Stimulated activated CD8-positive, alpha-beta memory T cell treated with anti-CD3 and anti-CD28 coated beads, Interleukin-12 subunit alpha, Interleukin-12 subunit beta, amount 100 ng/mL, for 1 hour (primary cell): ENCODE data around the gene GUCD1.

Experiments used
- DNase-seq: peaks from one replicate; pipeline ENCODE4 v3.0.0-alpha.2; 2020; ENCODE audit warnings: low read depth

Gene GUCD1

DNA sequence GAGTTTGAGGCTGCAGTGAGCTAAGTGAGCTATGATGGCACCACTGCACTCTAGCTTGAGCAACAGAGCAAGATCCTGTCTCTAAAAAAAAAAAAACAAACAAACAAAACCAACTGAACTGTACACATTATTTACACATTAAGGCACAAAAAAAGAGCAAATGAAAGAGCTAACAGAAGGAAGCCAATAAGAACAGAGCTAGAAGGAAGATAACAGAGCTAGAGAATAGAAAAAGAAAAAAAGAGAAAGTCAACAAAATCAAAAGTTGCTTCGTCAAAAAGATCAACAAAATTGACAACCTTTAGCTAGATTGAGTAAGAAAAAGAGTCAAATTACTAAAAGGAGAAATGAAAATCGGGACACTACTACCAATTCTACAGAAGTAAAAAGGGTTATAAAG is 25.0 kb downstream of the GUCD1 start:
- DNase-seq: no peak

DNA sequence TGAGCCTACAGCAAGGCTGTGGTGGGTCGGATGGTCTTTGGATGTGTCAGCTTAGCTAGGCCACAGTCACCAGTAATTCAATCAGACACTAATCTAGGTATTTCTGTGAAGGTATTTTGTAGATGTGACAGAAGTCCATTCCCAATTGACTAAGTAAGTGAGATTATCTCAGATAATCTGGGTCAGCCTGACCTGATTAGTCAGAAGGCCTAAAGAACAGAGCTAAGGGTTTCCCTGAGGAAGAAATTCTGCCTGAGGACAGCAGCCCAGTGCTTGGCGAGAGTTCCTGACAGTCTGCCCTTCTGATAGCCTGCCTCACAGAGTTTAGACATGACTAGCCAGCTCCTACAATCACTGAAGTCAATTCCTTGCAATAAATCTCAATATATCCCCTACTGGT is 28.7 kb downstream of the GUCD1 start:
- no peak for DNase-seq

DNA sequence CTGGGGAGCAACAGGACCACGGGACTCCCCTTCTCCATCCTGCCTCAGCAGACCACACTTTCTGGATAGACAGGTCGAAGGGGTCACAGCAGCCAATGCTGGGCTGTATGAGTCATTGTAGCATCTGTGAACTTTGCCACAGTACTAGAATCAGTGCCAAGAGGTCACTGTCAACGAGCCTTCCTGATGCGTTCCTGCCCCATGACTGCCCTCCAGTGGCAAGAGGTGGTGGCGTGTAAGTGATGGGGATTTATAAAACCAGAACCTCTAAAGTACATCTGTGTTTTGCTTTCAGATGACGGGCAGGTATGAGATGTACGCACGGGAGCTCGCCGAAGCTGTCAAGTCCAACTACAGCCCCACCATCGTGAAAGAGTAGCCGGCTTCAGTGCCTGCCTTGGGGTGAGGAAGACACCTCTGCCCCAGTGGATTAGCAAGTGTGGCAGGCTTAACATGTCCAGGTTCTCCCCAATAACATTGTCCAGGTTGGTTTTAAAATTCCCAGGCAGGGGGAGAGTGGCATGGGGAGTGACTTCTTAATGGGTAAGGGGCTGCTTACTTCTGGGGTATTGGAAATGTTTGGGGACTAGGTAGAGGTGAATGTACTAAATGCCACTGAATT is 29.4 kb downstream of the GUCD1 start:
- peak; percentile 68 for DNase-seq

DNA sequence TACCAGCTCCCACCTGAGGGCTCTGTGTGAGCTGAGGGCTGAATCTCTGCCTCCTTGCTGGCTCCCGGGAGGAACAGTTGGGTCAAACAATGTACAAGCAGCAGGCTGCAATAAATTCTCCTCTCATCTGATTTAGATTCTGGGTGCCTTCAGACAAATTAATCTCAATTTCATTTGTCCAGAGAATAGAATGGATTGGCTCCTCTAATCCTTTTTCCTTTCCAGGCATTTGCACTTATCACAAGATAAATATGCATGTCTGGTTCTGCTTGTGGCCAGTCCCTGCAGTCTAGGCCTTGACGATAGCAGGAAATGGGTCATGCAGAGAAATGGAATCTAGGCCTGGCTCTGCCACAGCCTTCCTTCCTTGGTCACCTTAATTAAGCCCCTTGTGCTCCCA is 31.1 kb downstream of the GUCD1 start:
- DNase-seq: no peak

DNA sequence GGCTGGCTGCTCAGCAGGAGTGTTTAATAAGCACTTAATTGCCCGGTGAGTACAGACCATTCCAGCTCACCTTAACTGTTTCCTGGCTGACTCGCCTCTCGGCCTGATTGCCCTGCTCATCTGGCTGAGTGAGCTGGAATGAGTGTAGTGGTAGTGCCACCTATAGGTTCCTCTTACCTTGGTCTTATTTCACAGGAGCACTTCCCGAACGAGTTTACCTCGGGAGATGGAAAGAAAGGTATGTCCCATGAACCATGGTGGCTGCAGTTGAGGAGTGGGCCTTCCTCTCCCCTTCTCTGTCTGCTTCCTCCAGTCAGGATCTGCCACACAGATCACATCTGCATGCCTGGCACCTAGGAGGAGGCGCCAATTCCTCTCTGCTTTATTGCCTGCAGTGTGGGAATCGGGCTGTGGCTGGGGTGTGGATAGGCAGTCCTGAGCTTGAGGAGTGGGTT is 33.1 kb downstream of the GUCD1 start:
- DNase-seq: no peak

DNA sequence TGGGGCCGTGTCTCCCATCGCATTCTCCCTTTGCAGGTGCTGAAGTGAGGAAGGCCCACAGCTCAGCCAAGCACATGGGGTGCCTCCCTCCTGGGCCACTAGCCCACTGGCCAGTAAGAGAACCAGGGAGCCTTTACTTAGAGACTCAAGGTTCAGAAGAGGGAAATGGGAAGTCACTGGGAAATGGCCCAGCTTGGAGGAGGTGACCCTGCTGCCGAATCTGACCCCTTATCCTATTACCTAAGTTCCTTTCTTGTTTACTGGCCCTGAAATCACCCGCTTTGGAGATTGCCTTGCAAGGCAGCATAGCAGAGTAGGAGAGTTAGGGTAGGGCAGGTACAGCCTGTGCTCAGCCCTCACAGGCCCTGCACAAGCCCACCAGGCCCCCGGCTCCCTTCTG is 35.4 kb downstream of the GUCD1 start:
- no peak for DNase-seq

DNA sequence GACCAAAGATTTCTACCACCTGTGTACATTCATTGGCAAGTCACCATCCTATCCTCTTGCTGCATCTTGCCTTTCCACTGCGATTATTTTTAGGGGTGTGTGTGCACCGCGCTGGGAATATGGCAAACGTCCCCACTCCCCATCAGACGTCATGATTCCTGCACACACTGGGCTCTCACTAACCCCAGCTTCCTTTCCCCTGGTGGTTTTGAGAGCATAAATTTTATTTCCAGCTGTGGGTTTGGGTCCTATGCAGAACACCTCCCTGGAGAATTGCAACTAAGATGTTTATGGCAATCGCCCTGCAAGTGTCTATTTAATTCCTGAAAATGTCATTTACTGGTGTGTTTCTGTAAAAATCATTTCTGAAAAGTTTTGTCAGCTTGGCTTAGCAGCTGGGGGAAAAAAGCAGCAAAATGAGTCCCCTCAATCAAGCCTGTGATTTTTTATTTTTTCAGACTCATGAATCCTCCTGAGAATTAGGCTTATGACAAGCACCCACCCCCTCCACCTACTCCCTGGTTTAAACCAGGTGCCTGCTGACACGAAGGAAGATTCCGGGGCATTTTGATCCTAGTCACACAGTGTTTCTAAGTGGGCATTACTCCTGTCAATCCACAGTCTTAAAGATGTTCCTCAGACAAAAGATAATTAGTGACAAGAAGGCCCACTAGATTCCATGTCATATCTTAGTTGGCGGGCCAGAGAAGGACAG is 36.0 kb downstream of the GUCD1 start:
- no peak for DNase-seq

DNA sequence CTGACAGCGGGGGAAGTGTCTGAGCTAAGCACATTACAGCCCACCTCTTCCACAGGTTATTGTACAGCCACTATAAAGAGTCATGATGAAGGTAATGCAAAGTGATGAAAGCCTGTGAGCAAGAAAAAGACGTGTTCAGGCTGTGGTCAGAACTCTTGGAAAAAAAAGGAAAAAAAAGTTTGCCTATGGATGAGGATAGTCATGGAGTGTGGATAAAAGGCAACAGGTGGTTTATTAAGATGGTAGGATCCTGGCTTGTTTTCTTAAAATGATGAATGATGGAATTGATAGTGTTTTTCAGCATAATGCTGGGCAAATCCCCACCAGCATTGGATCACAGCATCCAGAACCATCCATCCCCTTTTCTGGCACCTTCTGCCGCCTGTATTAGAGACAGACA is 36.7 kb downstream of the GUCD1 start:
- no peak for DNase-seq

DNA sequence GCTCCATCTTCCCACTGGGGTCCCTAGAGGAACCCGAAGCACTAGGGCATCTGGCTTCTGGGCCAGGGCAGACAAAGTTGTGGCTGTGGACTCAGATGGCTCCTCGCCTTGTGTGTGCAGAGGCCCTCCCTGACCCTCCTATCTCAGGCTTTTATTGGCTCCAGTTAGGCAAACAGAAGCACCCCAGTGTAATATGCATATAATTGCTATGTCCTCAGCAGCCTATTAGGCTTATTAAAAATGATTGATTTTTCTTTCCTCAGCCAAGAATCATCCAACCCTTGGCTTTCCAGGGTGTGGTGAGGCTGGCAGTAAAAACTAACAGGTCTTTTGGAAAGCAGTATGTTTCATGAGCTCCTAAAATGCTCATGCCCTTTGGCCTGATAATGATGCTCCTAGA is 37.5 kb downstream of the GUCD1 start:
- DNase-seq: no peak

DNA sequence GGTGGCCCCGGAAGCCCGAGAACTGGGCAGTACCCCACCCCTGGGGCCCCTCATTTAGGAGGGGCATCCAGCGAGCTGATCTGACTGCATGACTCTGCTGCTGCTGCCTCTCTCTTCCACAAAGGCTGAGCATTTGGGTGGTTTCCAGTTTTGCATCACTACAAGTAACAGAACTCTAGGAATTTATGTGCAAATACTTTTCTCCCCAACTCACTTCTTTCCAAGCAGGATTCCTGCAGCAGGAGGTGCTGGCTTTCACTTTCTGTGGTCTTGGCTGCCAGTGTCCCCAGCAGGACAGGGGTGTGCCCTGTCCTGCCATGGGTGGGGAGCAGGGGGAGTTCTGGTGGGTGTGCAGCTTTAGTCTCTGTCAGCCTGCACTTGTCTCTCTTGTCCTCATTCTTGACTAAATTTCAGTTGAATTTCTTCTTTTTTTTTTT is 38.6 kb downstream of the GUCD1 start:
- DNase-seq: no peak

DNA sequence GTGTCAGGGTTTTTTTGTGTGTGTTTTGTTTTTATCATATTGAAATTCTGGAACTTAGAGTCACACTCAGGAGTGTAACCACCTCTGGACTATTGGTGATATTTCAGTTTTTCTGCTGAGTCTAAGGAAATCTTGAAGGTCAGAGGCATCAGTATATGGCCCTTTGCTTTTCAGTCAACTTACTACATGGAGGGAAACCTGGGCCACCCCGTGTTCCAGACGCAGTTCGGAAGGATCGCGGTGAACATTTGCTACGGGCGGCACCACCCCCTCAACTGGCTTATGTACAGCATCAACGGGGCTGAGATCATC is 40.0 kb downstream of the GUCD1 start:
- DNase-seq: no peak

DNA sequence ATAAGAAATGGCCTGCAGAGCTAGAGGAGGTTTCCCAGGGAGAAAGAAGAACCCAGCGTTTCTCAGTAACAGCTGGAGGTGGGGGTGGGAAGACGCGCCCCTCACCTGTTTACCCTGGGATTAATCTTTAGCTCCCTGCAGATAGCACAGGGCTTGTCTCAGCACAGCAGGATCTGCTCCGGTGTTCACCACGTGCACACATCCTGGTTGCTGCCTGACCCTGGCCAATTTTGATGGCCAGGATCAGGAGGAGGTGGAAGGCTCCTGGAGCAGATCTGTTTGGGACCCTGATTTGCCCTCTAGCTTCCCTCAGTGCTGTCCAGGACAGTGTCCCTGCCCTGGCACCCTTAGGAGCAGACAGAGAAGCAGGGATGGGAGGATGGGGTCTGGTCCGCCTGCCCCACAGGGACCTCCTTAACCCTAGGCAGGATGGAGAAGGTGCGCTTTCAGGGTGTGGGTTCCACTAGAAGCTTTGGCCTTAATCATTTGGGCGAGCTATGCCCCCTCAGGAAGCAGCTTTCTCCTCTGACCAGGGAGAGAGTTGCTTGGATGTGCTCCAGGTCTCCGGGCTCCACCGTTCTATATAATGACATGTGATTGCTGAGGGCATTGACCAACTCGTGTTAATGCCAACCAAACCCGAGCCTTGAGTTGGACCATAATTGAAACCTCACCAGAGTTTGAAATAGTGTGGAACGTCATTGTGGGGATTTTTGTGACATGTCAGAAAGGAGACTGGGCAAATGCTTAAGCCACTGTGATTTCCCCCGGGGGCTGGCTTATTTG is 40.5 kb downstream of the GUCD1 start:
- DNase-seq: no peak

DNA sequence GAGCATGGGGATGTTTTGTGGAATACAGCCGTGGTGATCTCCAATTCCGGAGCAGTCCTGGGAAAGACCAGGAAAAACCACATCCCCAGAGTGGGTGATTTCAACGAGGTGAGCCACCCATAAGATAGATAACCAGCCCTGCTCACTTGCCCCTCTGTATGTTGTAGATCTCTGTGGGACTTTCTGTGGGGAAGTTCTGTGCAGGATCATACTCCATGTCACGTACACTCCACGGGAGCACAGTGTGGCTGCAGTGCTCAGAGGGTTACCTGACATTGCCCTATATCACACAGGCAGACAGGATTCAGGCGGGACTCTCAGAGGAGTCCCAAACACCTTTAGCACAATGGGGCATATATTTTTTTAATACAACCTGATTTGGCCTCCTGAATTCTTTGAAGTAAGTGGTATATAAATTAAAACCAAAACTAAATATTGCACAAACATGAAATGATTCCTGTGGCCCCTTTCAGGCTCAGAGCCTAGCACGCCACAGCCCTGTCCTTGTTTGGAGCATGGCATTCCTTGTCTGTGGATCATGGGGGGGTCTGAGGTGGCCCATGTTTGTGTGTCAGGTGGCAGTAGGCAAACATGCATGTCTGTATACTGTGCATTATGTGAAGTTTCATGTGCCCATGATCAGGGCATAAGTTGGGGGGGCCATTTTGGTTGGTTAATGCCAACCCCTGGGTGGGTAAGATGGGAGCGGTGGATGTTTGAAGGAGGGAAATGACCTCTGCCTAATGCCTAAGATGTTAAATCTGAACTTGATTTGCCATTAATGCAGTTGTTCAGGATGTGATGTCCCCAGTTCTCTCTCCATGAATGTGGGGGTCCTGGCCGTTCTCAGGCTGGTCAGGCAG is 41.3 kb downstream of the GUCD1 start:
- no peak for DNase-seq

DNA sequence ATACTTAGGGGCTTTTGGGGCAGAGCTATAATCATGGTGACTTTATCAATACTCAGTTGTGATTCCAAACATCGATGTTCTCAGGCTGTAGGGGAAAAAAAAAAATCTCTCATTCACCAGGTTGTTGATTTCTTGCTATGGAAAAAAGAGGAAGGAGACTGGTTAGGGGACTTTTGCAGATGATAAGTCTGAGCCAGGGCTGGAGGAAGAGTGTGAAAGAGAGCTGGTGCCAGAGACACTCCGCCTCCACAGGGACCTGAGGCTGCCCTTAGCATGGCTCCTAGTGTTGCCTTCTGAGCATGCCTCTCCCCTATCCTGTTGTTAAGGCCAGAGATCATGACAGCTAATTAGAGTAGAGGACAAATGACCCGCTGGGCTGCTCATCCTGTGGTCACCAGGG is 42.9 kb downstream of the GUCD1 start:
- DNase-seq: no peak

DNA sequence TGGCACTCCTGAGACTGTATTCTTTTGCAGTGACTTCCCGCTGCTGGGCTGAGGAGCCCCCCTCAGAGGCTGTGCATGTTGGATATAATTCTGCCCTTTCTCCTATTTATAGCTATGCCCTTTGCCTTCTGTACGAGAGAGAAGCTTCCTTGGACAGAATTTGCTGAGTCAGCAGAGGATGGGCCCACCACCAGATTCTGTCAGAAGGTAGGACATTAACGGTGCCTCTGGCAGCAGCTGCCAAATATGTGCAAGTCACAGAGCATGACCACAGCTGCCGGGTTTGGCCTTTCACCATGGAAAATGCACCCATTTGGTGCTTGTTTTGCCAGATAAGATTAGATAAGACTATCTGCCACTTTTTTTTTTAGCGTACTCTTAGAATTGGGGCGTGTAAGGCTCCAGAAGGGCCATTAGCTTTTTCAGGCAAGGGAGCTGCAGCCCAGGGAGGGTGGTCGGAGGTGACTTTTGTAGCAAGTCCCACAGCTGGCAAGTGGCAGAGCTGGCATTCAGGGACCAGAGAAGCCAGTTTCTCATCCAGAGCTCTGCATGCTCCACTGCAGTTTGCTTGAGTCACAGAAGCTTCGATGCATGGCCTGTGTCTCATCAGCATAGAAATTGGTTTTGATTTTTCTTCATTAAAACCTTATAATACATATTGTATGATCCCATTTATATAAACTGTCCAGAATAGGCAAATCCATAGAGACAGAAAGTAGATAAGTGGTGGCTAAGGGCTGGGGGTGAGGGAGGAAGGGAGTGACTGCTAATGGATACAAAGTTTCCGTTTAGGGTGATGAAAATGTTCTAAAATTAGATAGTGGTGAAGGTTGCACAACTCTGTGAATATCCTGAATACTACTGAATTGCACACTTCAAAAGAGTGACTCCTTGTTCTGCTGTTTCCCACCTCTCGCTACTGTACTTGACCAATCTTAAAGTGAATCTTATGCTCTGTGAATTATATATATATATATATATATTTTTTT is 44.0 kb downstream of the GUCD1 start:
- no peak for DNase-seq

DNA sequence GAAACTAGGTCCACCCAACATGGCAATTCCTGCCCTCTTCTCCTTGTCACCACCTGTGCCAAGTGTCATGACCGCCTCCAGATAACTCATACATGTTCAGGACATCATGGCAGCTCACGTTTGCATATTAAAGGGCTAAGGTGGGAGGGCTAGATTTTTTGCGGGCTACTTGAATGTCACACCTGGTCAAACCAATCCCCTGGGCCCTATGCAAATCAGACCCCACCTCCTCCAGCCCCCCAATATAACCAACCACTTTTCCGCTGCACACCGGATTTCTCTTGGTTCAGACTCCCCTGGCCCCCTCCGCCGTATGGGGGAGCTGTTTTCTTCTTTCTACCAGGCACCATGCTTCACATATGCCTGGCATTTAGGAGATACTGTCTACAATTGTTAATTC is 47.2 kb downstream of the GUCD1 start:
- DNase-seq: no peak

DNA sequence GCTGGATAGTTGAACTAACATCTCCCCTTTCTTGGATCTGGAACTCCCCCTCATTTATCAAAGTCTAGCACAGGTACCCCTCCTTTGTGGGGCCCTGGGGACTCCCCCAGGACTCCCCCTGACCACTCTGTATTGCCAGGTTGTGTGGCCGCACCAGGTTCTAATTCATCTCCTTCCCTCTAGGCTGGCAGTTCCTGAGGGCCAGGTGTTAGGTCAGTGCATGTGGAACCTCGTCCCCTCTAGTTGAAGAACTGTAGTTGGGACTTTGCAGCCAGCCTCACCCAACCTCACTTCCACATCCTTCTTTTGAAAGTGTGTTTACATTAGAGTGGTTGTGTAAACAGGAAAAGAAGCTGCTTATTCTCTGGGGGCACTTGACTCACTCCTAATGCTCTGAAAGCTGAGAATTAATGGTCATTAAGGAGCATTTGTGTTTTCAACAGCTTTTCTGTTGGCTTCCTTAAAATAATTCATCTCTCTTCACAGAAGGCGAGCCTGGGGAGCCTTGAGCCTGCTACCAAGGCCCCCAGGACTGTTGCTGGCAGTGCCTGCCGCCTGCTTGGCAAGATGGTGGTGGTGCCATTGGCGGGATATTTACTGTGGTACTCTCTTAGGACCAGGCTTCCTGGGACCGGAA is 48.0 kb downstream of the GUCD1 start:
- no peak for DNase-seq

DNA sequence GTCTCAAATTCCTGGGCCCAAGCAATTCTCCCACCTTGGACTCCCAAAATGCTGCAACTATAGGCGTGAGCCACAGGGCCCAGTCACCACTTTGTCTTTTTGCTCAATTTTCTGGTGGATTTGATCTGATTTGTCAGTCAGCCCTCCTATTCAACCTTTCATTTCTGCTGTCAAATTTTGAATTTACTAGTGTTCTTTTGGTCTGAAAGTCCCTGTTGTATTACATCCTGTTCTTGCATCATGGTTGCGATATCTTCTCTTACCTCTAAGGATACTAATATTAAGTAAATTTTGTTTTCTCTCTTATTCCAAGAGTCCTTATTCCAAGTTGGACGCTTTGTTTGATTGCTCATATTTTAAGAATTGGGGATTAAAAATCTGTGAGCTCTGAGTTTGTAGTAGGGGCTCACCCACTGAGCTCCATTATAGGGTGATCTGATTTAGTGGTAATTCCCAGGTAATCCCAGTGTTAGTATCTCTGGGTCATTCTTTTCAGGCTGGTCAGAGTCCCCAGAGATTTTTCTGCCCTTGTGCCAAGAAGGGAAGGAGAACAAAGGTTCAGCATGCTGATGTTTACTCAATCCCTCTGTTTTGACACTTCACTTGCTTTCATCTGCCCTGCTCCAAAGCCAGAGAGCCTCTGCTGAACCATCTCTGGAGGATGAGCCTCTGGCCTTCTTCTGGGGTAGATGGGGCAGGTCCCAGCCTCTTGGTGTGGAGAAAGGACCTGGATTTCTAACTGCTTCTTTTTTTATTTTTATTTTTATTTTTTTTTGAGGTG is 49.8 kb downstream of the GUCD1 start:
- no peak for DNase-seq

DNA sequence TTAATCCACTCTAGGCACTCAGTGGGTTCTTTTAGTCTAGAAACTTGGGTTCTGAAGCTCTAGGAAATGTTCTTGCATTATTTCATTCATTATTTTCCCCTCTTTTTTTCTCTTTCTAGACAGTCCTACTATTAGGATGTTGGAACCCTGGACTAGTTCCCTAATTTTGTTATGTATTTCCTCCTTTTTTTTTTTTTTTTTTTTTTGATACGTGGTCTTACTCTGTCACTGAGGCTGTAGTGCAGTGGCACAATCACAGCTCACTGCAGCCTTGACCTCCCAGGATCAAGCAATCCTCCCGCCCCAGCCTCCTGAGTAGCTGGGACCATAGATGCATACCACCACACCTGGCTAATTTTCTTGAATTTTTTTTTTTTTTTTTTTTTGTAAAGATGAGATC is 50.4 kb downstream of the GUCD1 start:
- no peak for DNase-seq

DNA sequence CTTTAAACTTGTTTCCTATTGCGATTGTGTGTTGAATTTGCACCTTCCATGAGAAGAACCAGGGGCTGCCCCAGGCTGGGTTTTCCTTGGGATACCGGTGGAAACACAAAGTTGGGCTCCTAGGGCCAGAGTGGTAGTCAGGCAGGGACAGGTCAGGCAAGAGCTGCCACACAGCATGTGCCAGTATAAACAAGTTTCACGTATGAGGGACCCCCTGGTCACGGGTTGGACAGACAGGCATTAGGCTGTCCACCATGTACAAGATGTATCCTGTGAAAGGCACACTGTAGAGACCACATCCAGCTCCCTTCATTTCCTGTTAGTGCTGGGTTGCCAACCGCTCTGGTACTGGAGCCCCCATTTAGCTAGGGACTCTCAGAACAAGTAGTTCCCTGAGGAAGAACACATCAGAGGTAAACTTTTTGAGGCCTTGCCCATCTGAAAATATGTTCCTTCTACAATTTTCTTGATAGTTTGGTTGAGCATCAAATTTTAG is 51.0 kb downstream of the GUCD1 start:
- no peak for DNase-seq
